ENCODE measurements around the gene GLI3. TPM values are rescaled to one million over a fixed set of nuclear protein-coding genes. Genes with fewer than 3 reads are reported as not detected.

The GLI3 gene
- total and polyA plus RNA-seq, 3 experiments from 2014 or later = 0.16 to 0.46 (median 0.44) TPM

GRCh38 chr7:41955893-41956675 is 280.9 kb downstream of the GLI3 start:
- H3K27ac Mint-ChIP-seq = no peak overlapping the region
- H3K36me3 Mint-ChIP-seq = no peaks in the 10 kb centered on the region
- CTCF ChIA-PET = interaction anchor here (1.4 kb wide), 1 partner anchor 13 kb away, joined by 4 read pairs; no protein-coding TSS in a partner anchor
- Histone ChIP-seq H3K4me3 (ENCODE audit: low read length) (no peak overlapping the region), H3K36me3 (ENCODE audit: insufficient read depth, low read length) (no peaks in the 10 kb centered on the region), H3K27me3 (ENCODE audit: insufficient read depth, low read length, poor library complexity, severe bottlenecking) (no peaks in the 10 kb centered on the region), H3K9me3 (ENCODE audit: low read length) (no peaks in the 10 kb centered on the region), H3K27ac (ENCODE audit: low read depth, low read length) (no peak overlapping the region), H3K4me1 (ENCODE audit: insufficient read depth, low read length) (no peaks in the 10 kb centered on the region)
- H3K4me1 Mint-ChIP-seq = no peaks in the 10 kb centered on the region
- peaks cover 6 to 40% of the 10 kb centered on the region in 2 donors for H3K27me3 Mint-ChIP-seq
- no peak for DNase-seq
- no peak overlapping the region for H3K4me3 Mint-ChIP-seq
- POLR2A ChIA-PET = no interaction called here
- H3K9me3 Mint-ChIP-seq = peaks cover 0 to 3% (median 0%) of the 10 kb centered on the region in 5 donors

- Histone ChIP-seq H3K9me3 (ENCODE audit: low read length) (no peaks in the 10 kb centered on the region), H3K4me1 (ENCODE audit: insufficient read depth, low read length) (no peaks in the 10 kb centered on the region), H3K27me3 (ENCODE audit: insufficient read depth, low read length, poor library complexity, severe bottlenecking) (no peaks in the 10 kb centered on the region), H3K4me3 (ENCODE audit: low read length) (no peak overlapping the region), H3K27ac (ENCODE audit: low read depth, low read length) (no peak overlapping the region), H3K36me3 (ENCODE audit: insufficient read depth, low read length) (no peaks in the 10 kb centered on the region)
- no peaks in the 10 kb centered on the region for H3K4me1 Mint-ChIP-seq
- peaks cover 0 to 3% (median 0%) of the 10 kb centered on the region in 5 donors for H3K9me3 Mint-ChIP-seq
- peaks cover 6 to 39% of the 10 kb centered on the region in 2 donors for H3K27me3 Mint-ChIP-seq
- H3K27ac Mint-ChIP-seq = no peak overlapping the region
- DNase-seq = no peak
- H3K4me3 Mint-ChIP-seq = no peak overlapping the region
- CTCF ChIA-PET = interaction anchor here (1.0 kb wide), 1 partner anchor 12 kb away, joined by 4 read pairs; no protein-coding TSS in a partner anchor
- POLR2A ChIA-PET = no interaction called here
- H3K36me3 Mint-ChIP-seq = no peaks in the 10 kb centered on the region
These were observed 281.6 kb downstream of the GLI3 start for GRCh38 chr7:41955451-41955850.

GRCh38 chr7:41954976-41955375 is 282.0 kb downstream of the GLI3 start:
- H3K36me3 Mint-ChIP-seq = no peaks in the 10 kb centered on the region
- no peaks in the 10 kb centered on the region for H3K27me3 ChIP-seq (ENCODE audit: insufficient read depth, low read length, poor library complexity, severe bottlenecking)
- no peak overlapping the region for H3K27ac Mint-ChIP-seq
- H3K36me3 ChIP-seq (ENCODE audit: insufficient read depth, low read length) = no peaks in the 10 kb centered on the region
- CTCF ChIA-PET = interaction anchor here (1.0 kb wide), 1 partner anchor 12 kb away, joined by 4 read pairs; no protein-coding TSS in a partner anchor
- H3K27me3 Mint-ChIP-seq = peaks cover 6 to 35% of the 10 kb centered on the region in 2 donors
- peaks cover 0 to 3% (median 0%) of the 10 kb centered on the region in 5 donors for H3K9me3 Mint-ChIP-seq
- H3K9me3 ChIP-seq (ENCODE audit: low read length) = no peaks in the 10 kb centered on the region
- H3K27ac ChIP-seq (ENCODE audit: low read depth, low read length) = no peak overlapping the region
- H3K4me3 ChIP-seq (ENCODE audit: low read length) = no peak overlapping the region
- no peak for DNase-seq
- no peaks in the 10 kb centered on the region for H3K4me1 Mint-ChIP-seq
- POLR2A ChIA-PET = no interaction called here
- H3K4me3 Mint-ChIP-seq = no peak overlapping the region
- H3K4me1 ChIP-seq (ENCODE audit: insufficient read depth, low read length) = no peaks in the 10 kb centered on the region

DNA sequence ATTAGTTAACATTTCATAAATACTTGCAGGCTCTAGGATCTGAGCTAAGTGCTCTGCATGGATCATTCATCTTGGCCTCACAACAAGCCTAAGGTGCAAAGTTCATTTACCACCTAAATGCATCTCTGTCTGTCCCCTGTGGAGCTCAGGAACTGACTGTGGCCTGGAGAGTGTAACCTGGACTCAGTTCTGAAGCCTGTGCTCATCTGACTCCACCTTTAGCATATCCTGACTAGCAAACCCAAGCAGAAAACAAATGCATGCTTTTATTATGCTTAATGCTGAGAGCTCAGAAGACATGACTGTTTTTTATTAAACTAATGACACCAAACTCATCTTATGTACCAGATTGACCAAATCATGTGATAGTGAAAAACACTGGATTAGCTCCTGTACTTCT is 288.5 kb downstream of the GLI3 start:
- no peaks in the 10 kb centered on the region for H3K9me3 ChIP-seq (ENCODE audit: low read length)
- CTCF ChIA-PET = interaction anchor here (1.4 kb wide), 1 partner anchor 8 kb away, joined by 5 read pairs; no protein-coding TSS in a partner anchor

DNA sequence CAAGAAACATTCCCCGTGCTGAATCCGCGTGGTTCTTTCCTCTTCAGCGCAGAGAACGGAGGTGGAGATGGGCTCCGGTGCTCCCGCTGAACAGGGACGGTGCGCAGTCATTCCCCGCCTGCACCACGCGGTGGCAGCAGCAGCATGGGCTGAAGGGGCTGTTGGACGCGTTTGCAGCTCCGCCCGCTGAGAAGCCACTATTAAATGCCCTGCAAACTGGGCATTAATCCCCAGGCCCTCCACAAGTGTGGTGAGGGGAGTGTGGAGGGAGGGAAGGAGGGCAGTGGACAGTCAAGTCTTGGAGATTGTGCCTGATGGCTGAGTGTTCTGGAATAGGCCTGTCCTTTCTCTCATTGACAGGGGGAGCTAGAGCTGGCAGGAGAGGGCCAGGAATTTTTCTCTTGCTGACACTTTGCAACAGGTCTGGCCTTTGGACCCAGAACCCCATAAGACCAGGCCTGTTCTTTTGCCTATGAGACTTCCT is 293.9 kb downstream of the GLI3 start:
- Histone ChIP-seq H3K9me3 (ENCODE audit: low read length) (no peaks in the 10 kb centered on the region), H3K4me1 (ENCODE audit: insufficient read depth, low read length) (peaks cover 7% of the 10 kb centered on the region)
- peaks cover 6 to 15% of the 10 kb centered on the region in 2 donors for H3K27me3 Mint-ChIP-seq

More for the DNA sequence above, 288.5 kb downstream of the GLI3 start:
- Histone ChIP-seq H3K4me3 (ENCODE audit: low read length) (no peak overlapping the region), H3K4me1 (ENCODE audit: insufficient read depth, low read length) (no peaks in the 10 kb centered on the region), H3K27me3 (ENCODE audit: insufficient read depth, low read length, poor library complexity, severe bottlenecking) (no peaks in the 10 kb centered on the region), H3K27ac (ENCODE audit: low read depth, low read length) (no peak overlapping the region), H3K36me3 (ENCODE audit: insufficient read depth, low read length) (no peaks in the 10 kb centered on the region)
- H3K27ac Mint-ChIP-seq = no peak overlapping the region
- H3K9me3 Mint-ChIP-seq = no peaks in the 10 kb centered on the region
- peaks cover 0 to 4% (median under 1%) of the 10 kb centered on the region in 3 donors for H3K4me1 Mint-ChIP-seq
- no peaks in the 10 kb centered on the region for H3K36me3 Mint-ChIP-seq
- DNase-seq = no peak
- POLR2A ChIA-PET = no interaction called here
- H3K27me3 Mint-ChIP-seq = peaks cover 3 to 6% of the 10 kb centered on the region in 2 donors
- H3K4me3 Mint-ChIP-seq = no peak overlapping the region

GRCh38 chr7:41942468-41943093 is 294.4 kb downstream of the GLI3 start:
- H3K9me3 ChIP-seq (ENCODE audit: low read length) = no peaks in the 10 kb centered on the region
- no peak overlapping the region for H3K4me3 Mint-ChIP-seq
- peaks cover 7% of the 10 kb centered on the region for H3K4me1 ChIP-seq (ENCODE audit: insufficient read depth, low read length)
- no peaks in the 10 kb centered on the region for H3K9me3 Mint-ChIP-seq
- no peak overlapping the region for H3K27ac Mint-ChIP-seq
- H3K4me3 ChIP-seq (ENCODE audit: low read length) = no peak overlapping the region
- peaks cover 6 to 11% (median 10%) of the 10 kb centered on the region in 3 donors for H3K4me1 Mint-ChIP-seq
- no peaks in the 10 kb centered on the region for H3K36me3 ChIP-seq (ENCODE audit: insufficient read depth, low read length)
- H3K27ac ChIP-seq (ENCODE audit: low read depth, low read length) = no peak overlapping the region
- ChIA-PET CTCF (interaction anchor here (0.9 to 1.8 kb wide), 8 partner anchors 8 to 999 kb away, joined by 3 to 9 read pairs (median 4); no protein-coding TSS in a partner anchor), POLR2A (no interaction called here)
- no peak for DNase-seq
- H3K27me3 Mint-ChIP-seq = peaks cover 6 to 15% of the 10 kb centered on the region in 2 donors
- no peaks in the 10 kb centered on the region for H3K27me3 ChIP-seq (ENCODE audit: insufficient read depth, low read length, poor library complexity, severe bottlenecking)
- no peaks in the 10 kb centered on the region for H3K36me3 Mint-ChIP-seq

More for the DNA sequence above, 293.9 kb downstream of the GLI3 start:
- H3K36me3 ChIP-seq (ENCODE audit: insufficient read depth, low read length) = no peaks in the 10 kb centered on the region
- Mint-ChIP-seq H3K9me3 (no peaks in the 10 kb centered on the region), H3K4me3 (no peak overlapping the region), H3K4me1 (peaks cover 6 to 11% (median 10%) of the 10 kb centered on the region in 3 donors), H3K27ac (no peak overlapping the region), H3K36me3 (no peaks in the 10 kb centered on the region)
- DNase-seq = peak; percentile 19 to 60 (median 36)
- no peak overlapping the region for H3K27ac ChIP-seq (ENCODE audit: low read depth, low read length)
- H3K27me3 ChIP-seq (ENCODE audit: insufficient read depth, low read length, poor library complexity, severe bottlenecking) = no peaks in the 10 kb centered on the region
- CTCF ChIA-PET = interaction anchor here (0.9 to 1.8 kb wide), 8 partner anchors 9 to 998 kb away, joined by 3 to 9 read pairs (median 4); no protein-coding TSS in a partner anchor
- POLR2A ChIA-PET = no interaction called here
- H3K4me3 ChIP-seq (ENCODE audit: low read length) = no peak overlapping the region

GRCh38 chr7:41940760-41941343 is 296.2 kb downstream of the GLI3 start:
- CTCF ChIA-PET = interaction anchor here (0.6 to 2.3 kb wide), 17 partner anchors 8 to 1899 kb away, joined by 3 to 16 read pairs (median 4); no protein-coding TSS in a partner anchor

More at GRCh38 chr7:41940760-41941343, 296.2 kb downstream of the GLI3 start:
- Mint-ChIP-seq H3K36me3 (no peaks in the 10 kb centered on the region), H3K4me3 (no peak overlapping the region), H3K9me3 (no peaks in the 10 kb centered on the region), H3K27ac (no peak overlapping the region), H3K27me3 (peaks cover 5 to 20% of the 10 kb centered on the region in 2 donors), H3K4me1 (peaks cover 6 to 11% (median 10%) of the 10 kb centered on the region in 3 donors)
- peak; percentile 10 to 52 (median 28) for DNase-seq
- Histone ChIP-seq H3K9me3 (ENCODE audit: low read length) (no peaks in the 10 kb centered on the region), H3K27me3 (ENCODE audit: insufficient read depth, low read length, poor library complexity, severe bottlenecking) (no peaks in the 10 kb centered on the region), H3K4me3 (ENCODE audit: low read length) (no peak overlapping the region), H3K27ac (ENCODE audit: low read depth, low read length) (no peak overlapping the region), H3K36me3 (ENCODE audit: insufficient read depth, low read length) (no peaks in the 10 kb centered on the region), H3K4me1 (ENCODE audit: insufficient read depth, low read length) (peaks cover 7% of the 10 kb centered on the region)
- POLR2A ChIA-PET = no interaction called here

All from CD8-positive, alpha-beta memory T cell (primary cell).